Neural progenitor cell (in vitro differentiated cells): ENCODE measurements around the gene KIFC3. TPM values are rescaled to one million over a fixed set of nuclear protein-coding genes. Genes with fewer than 3 reads are reported as not detected.

Experiments used
- DNase-seq: peaks from one replicate; pipeline ENCODE4 v3.0.0-alpha.2; 2016; ENCODE audit warnings: low spot score
- H2AFZ ChIP-seq: fragments of 200-600 bp; sonication (generic); replicated peaks from 2 replicates; pipeline ENCODE4 v1.6.1; 2016; ENCODE audit warnings: antibody characterized with exemption
- H3F3A ChIP-seq: fragments of 200-600 bp; sonication (generic); 2 replicates; pipeline ENCODE4 v1.6.1; 2016; ENCODE audit warnings: antibody characterized with exemption, low read depth
- H3K27ac ChIP-seq: fragments of 200-600 bp; sonication (generic); 2 replicates; pipeline ENCODE4 v1.5.1; 2016; ENCODE audit warnings: mild to moderate bottlenecking
- H3K27me3 ChIP-seq: fragments of 200-600 bp; sonication (generic); 2 replicates; pipeline ENCODE4 v1.6.1; 2016; ENCODE audit warnings: mild to moderate bottlenecking, moderate library complexity
- H3K36me3 ChIP-seq: fragments of 200-600 bp; sonication (generic); 2 replicates; pipeline ENCODE4 v1.5.1; 2016
- H3K4me1 ChIP-seq: fragments of 200-600 bp; sonication (generic); 2 replicates; pipeline ENCODE4 v1.6.1; 2016; ENCODE audit warnings: mixed run types
- H3K4me2 ChIP-seq: fragments of 200-600 bp; sonication (generic); 2 replicates; pipeline ENCODE4 v1.6.1; 2016
- H3K4me3 ChIP-seq: fragments of 200-600 bp; sonication (generic); 2 replicates; pipeline ENCODE4 v1.5.1; 2016
- H3K79me2 ChIP-seq: fragments of 200-600 bp; sonication (generic); 2 replicates; pipeline ENCODE4 v1.6.1; 2016; ENCODE audit warnings: low read depth
- H3K9ac ChIP-seq: fragments of 200-600 bp; sonication (generic); 2 replicates; pipeline ENCODE4 v1.6.1; 2016
- H3K9me3 ChIP-seq: fragments of 200-600 bp; sonication (generic); 2 replicates; pipeline ENCODE4 v1.5.1; 2016; ENCODE audit warnings: low read depth
- H4K20me1 ChIP-seq: fragments of 200-600 bp; sonication (generic); 2 replicates; pipeline ENCODE4 v1.6.1; 2016; ENCODE audit warnings: low read depth
- H3K27ac Mint-ChIP-seq: 3 replicates; pipeline ENCODE4 v1.8.0; 2021; ENCODE audit warnings: mixed read lengths
- H3K27me3 Mint-ChIP-seq: 2 replicates; pipeline ENCODE4 v1.8.0; 2022; ENCODE audit warnings: low read depth, mild to moderate bottlenecking, inconsistent platforms, moderate library complexity, mixed read lengths; ENCODE audit not compliant: insufficient read depth
- H3K36me3 Mint-ChIP-seq: 3 replicates; pipeline ENCODE4 v1.8.0; 2021; ENCODE audit warnings: mixed read lengths
- H3K4me1 Mint-ChIP-seq: 3 replicates; pipeline ENCODE4 v1.8.0; 2021; ENCODE audit warnings: mixed read lengths
- H3K4me3 Mint-ChIP-seq: 3 replicates; pipeline ENCODE4 v1.8.0; 2021; ENCODE audit warnings: mild to moderate bottlenecking, moderate library complexity, mixed read lengths
- H3K9me3 Mint-ChIP-seq: 3 replicates; pipeline ENCODE4 v1.8.0; 2020; ENCODE audit warnings: mixed read lengths
- CTCF ChIP-seq: fragments of 200-600 bp; sonication (generic); IDR thresholded peaks from 2 replicates; pipeline ENCODE4 v1.5.1; 2017; ENCODE audit warnings: antibody characterized with exemption, mild to moderate bottlenecking
- EZH2 ChIP-seq: fragments of 200-600 bp; sonication (generic); IDR thresholded peaks from 2 replicates; pipeline ENCODE4 v1.6.1; 2017; ENCODE audit warnings: antibody characterized with exemption, mild to moderate bottlenecking, moderate library complexity
- EZH2phosphoT487 ChIP-seq: fragments of 200-600 bp; sonication (generic); IDR thresholded peaks from 2 replicates; pipeline ENCODE4 v1.6.1; 2017; ENCODE audit warnings: antibody characterized with exemption
- total RNA-seq: library from RNA; depleted of rRNA; stranded (reverse); fragments of >200 nt; gene quantifications from 2 replicates; pipeline ENCODE4 v1.2.3, GENCODE V29; 2015; ENCODE audit warnings: low replicate concordance

KIFC3 gene
- total RNA-seq, 1 donor from 2014 or later, result 0.28 TPM

DNA sequence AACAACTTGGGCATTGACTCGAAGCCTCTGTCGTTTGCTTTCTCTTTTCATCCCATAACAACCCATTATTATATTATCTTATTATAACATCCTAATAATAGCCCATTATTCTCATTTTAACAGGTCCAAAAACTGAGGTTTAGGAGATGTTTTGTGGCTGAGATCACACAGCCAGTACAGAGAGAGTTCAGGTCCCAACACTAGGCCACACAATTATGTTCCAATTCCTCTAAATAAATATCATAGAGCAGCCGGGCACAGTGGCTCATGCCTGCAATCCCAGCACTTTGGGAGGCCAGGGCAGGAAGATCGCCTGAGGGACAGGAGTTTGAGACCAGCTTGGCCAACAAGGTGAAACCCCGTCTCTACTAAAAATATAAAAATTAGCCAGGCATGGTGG lies 40.3 kb upstream of the KIFC3 start:
- Histone ChIP-seq H3K9me3 (no peaks in the 10 kb centered on the region), H3K4me2 (no peak overlapping the region), H3K9ac (no peak overlapping the region), H2AFZ (no peak overlapping the region), H3K27me3 (no peaks in the 10 kb centered on the region), H3K36me3 (no peaks in the 10 kb centered on the region), H3F3A (peaks cover 7% of the 10 kb centered on the region), H3K4me3 (no peak overlapping the region), H4K20me1 (no peaks in the 10 kb centered on the region), H3K79me2 (no peaks in the 10 kb centered on the region), H3K4me1 (peaks cover 21% of the 10 kb centered on the region), H3K27ac (no peak overlapping the region)
- no peaks in the 10 kb centered on the region for H3K9me3 Mint-ChIP-seq
- H3K4me1 Mint-ChIP-seq, result peaks cover 46% of the 10 kb centered on the region
- no peak for DNase-seq
- peak overlapping the region; percentile 63 for H3K27ac Mint-ChIP-seq
- H3K27me3 Mint-ChIP-seq, result peaks cover 18% of the 10 kb centered on the region
- no peak overlapping the region for H3K4me3 Mint-ChIP-seq
- H3K36me3 Mint-ChIP-seq, result no peaks in the 10 kb centered on the region
- no peak for TF ChIP-seq EZH2
- TF ChIP-seq CTCF, result no peak
- no peak for TF ChIP-seq EZH2phosphoT487

DNA sequence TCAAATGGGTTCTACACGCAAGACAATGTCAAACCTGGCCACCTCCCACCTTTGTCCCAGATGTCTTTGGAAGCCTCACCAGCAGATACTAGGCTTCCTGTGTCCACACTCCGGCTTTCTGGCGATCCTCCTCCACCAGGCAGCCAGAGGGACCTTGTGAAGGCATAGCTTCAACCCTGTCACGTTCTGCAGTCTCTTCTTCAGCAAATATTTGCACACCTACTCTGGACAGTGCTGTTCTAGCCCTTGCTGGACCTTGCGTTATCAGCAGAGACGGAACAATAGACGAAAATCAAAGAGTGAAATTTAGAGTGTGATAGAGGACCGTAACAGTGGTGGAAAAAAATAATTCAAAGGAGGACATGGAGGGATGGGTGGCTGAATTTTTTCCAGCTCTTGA lies 38.5 kb upstream of the KIFC3 start:
- Histone ChIP-seq H3K4me3 (no peak overlapping the region), H3F3A (no peaks in the 10 kb centered on the region), H3K27me3 (no peaks in the 10 kb centered on the region), H3K36me3 (no peaks in the 10 kb centered on the region), H3K9me3 (no peaks in the 10 kb centered on the region), H2AFZ (no peak overlapping the region), H3K79me2 (no peaks in the 10 kb centered on the region), H3K9ac (no peak overlapping the region), H3K4me2 (no peak overlapping the region), H3K27ac (no peak overlapping the region), H3K4me1 (peaks cover 10% of the 10 kb centered on the region), H4K20me1 (no peaks in the 10 kb centered on the region)
- DNase-seq, result no peak
- no peaks in the 10 kb centered on the region for H3K9me3 Mint-ChIP-seq
- H3K4me3 Mint-ChIP-seq, result no peak overlapping the region
- TF ChIP-seq CTCF (no peak), EZH2 (no peak), EZH2phosphoT487 (no peak)
- H3K4me1 Mint-ChIP-seq, result peaks cover 43% of the 10 kb centered on the region
- H3K27me3 Mint-ChIP-seq, result peaks cover 20% of the 10 kb centered on the region
- peak overlapping the region; percentile 22 for H3K27ac Mint-ChIP-seq
- H3K36me3 Mint-ChIP-seq, result no peaks in the 10 kb centered on the region

DNA sequence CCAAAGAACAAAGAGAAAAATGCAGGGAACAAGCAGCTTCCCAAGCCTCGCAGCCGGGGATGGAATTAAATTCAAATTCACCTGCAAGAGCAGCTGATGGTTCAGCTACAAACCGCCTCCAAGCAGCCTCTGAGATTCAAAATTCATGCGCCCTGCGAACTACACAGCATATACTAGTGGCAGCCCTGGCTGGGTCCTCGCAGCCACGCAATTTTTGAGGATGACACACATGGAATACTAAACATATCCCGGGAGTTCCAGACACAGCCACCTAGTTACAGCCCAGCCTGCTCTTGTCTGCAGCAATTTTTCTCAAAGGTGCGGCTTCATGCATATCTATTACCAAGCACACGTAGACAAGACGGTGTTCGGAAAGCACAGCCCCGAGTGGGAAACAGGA lies 35.9 kb upstream of the KIFC3 start:
- Mint-ChIP-seq H3K27ac (peak overlapping the region; percentile 78), H3K4me3 (no peak overlapping the region), H3K9me3 (no peaks in the 10 kb centered on the region), H3K36me3 (no peaks in the 10 kb centered on the region), H3K27me3 (peaks cover 14% of the 10 kb centered on the region), H3K4me1 (peaks cover 40% of the 10 kb centered on the region)
- Histone ChIP-seq H3K79me2 (no peaks in the 10 kb centered on the region), H3F3A (no peaks in the 10 kb centered on the region), H3K36me3 (no peaks in the 10 kb centered on the region), H3K27ac (no peak overlapping the region), H3K9me3 (no peaks in the 10 kb centered on the region), H2AFZ (no peak overlapping the region), H3K4me1 (peaks cover 16% of the 10 kb centered on the region), H3K4me3 (no peak overlapping the region), H4K20me1 (no peaks in the 10 kb centered on the region), H3K27me3 (no peaks in the 10 kb centered on the region), H3K4me2 (peak overlapping the region; percentile 5), H3K9ac (no peak overlapping the region)
- DNase-seq, result no peak
- TF ChIP-seq EZH2phosphoT487 (no peak), EZH2 (no peak), CTCF (no peak)
